Neural cell (in vitro differentiated cells): ENCODE results near the gene CLIP4. TPM values are rescaled to one million over a fixed set of nuclear protein-coding genes. Genes with fewer than 3 reads are reported as not detected.

Experiments
- H2AFZ ChIP-seq: fragments of 200-600, 300-800 bp; sonication (generic), shearing (Covaris generic); 2 replicates; pipeline ENCODE4 v1.6.0; 2014; ENCODE audit warnings: low read depth, mild to moderate bottlenecking, antibody characterized with exemption, low read length, moderate library complexity
- H3F3A ChIP-seq: fragments of 200-600 bp; shearing (Covaris generic); 2 replicates; pipeline ENCODE4 v1.6.1; 2016; ENCODE audit warnings: mild to moderate bottlenecking, moderate library complexity, mixed read lengths, antibody characterized with exemption, low read length; ENCODE audit not compliant: insufficient read depth, poor library complexity, severe bottlenecking
- H3K27ac ChIP-seq: fragments of 200-600, 300-800 bp; sonication (generic), shearing (Covaris generic); 2 replicates; pipeline ENCODE4 v1.5.1; 2014; ENCODE audit warnings: mild to moderate bottlenecking, low read length, moderate library complexity
- H3K27me3 ChIP-seq: fragments of 300-800, 200-600 bp; sonication (generic), shearing (Covaris generic); 2 replicates; pipeline ENCODE4 v1.6.0; 2014; ENCODE audit warnings: mild to moderate bottlenecking, low read depth, low read length, moderate library complexity; ENCODE audit not compliant: insufficient read depth
- H3K36me3 ChIP-seq: fragments of 300-800, 200-600 bp; sonication (generic), shearing (Covaris generic); 2 replicates; pipeline ENCODE4 v1.5.1; 2014; ENCODE audit warnings: mild to moderate bottlenecking, antibody characterized with exemption, low read length, moderate library complexity; ENCODE audit not compliant: insufficient read depth
- H3K4me2 ChIP-seq: fragments of 300-800, 200-600 bp; sonication (generic), shearing (Covaris generic); 2 replicates; pipeline ENCODE4 v1.6.0; 2014; ENCODE audit warnings: mild to moderate bottlenecking, low read length
- H3K4me3 ChIP-seq: fragments of 300-800, 200-600 bp; sonication (generic), shearing (Covaris generic); 2 replicates; pipeline ENCODE4 v1.5.1; 2014; ENCODE audit warnings: mild to moderate bottlenecking, low read length, moderate library complexity
- H3K79me2 ChIP-seq: fragments of 200-600 bp; shearing (Covaris generic); replicated peaks from 2 replicates; pipeline ENCODE4 v1.6.0; 2014; ENCODE audit warnings: mild to moderate bottlenecking, low read length, moderate library complexity; ENCODE audit not compliant: insufficient read depth
- H3K9ac ChIP-seq: fragments of 300-800, 200-600 bp; sonication (generic), shearing (Covaris generic); 2 replicates; pipeline ENCODE4 v1.6.1; 2016; ENCODE audit warnings: mild to moderate bottlenecking, low read length, mixed read lengths
- H3K9me2 ChIP-seq: fragments of 200-600 bp; shearing (Covaris generic); 2 replicates; pipeline ENCODE4 v1.6.1; 2016; ENCODE audit warnings: mild to moderate bottlenecking, low read length, mixed read lengths; ENCODE audit not compliant: insufficient read depth
- H3K9me3 ChIP-seq: fragments of 200-600, 300-800 bp; sonication (generic), shearing (Covaris generic); 2 replicates; pipeline ENCODE4 v1.6.1; 2016; ENCODE audit warnings: mild to moderate bottlenecking, mixed run types, low read length, moderate library complexity, mixed read lengths
- H4K20me1 ChIP-seq: fragments of 200-600 bp; shearing (Covaris generic); 2 replicates; pipeline ENCODE4 v1.6.1; 2016; ENCODE audit warnings: mild to moderate bottlenecking, mixed run types; ENCODE audit not compliant: insufficient read depth
- CTCF ChIP-seq: fragments of 450-650 bp; IDR thresholded peaks from 2 replicates; pipeline ENCODE4 v1.5.1; 2014; ENCODE audit warnings: antibody characterized with exemption, mild to moderate bottlenecking, moderate library complexity; ENCODE audit not compliant: poor library complexity, severe bottlenecking
- EP300 ChIP-seq: fragments of 450-650 bp; conservative IDR thresholded peaks from 2 replicates; pipeline ENCODE4 v1.6.1; 2014; ENCODE audit warnings: antibody characterized with exemption, mild to moderate bottlenecking, moderate library complexity; ENCODE audit not compliant: poor library complexity, severe bottlenecking
- EZH2 ChIP-seq: fragments of 200-600, 300-800 bp; shearing (Covaris generic), sonication (generic); IDR thresholded peaks from 2 replicates; pipeline ENCODE4 v1.6.1; 2014; ENCODE audit warnings: antibody characterized with exemption, low read length, borderline replicate concordance, mild to moderate bottlenecking; ENCODE audit not compliant: insufficient read depth, poor library complexity, severe bottlenecking
- MXI1 ChIP-seq: fragments of 450-650 bp; conservative IDR thresholded peaks from 2 replicates; pipeline ENCODE4 v1.6.1; 2014; ENCODE audit warnings: antibody characterized with exemption, mild to moderate bottlenecking; ENCODE audit not compliant: poor library complexity, severe bottlenecking
- POLR2AphosphoS5 ChIP-seq: IDR thresholded peaks from 2 replicates; pipeline ENCODE4 v1.6.1; 2012
- RAD21 ChIP-seq: fragments of 450-650 bp; conservative IDR thresholded peaks from 2 replicates; pipeline ENCODE4 v1.6.1; 2014; ENCODE audit warnings: antibody characterized with exemption, mild to moderate bottlenecking, moderate library complexity
- REST ChIP-seq: IDR thresholded peaks from 2 replicates; pipeline ENCODE4 v1.6.1; 2012; ENCODE audit warnings: borderline replicate concordance
- SMC3 ChIP-seq: fragments of 450-650 bp; conservative IDR thresholded peaks from 2 replicates; pipeline ENCODE4 v1.6.1; 2014; ENCODE audit warnings: antibody characterized with exemption, mild to moderate bottlenecking, moderate library complexity; ENCODE audit not compliant: poor library complexity
- TAF1 ChIP-seq: IDR thresholded peaks from 2 replicates; pipeline ENCODE4 v1.6.1; 2012; ENCODE audit warnings: low read depth
- polyA plus RNA-seq: library from polyadenylated mRNA; depleted of rRNA; stranded (reverse); fragments of >200 nt; gene quantifications from 2 replicates; pipeline ENCODE4 v1.2.3, GENCODE V29; 2014

CLIP4 gene
- polyA plus RNA-seq, 1 donor from 2014 or later, result 10.2 TPM

DNA sequence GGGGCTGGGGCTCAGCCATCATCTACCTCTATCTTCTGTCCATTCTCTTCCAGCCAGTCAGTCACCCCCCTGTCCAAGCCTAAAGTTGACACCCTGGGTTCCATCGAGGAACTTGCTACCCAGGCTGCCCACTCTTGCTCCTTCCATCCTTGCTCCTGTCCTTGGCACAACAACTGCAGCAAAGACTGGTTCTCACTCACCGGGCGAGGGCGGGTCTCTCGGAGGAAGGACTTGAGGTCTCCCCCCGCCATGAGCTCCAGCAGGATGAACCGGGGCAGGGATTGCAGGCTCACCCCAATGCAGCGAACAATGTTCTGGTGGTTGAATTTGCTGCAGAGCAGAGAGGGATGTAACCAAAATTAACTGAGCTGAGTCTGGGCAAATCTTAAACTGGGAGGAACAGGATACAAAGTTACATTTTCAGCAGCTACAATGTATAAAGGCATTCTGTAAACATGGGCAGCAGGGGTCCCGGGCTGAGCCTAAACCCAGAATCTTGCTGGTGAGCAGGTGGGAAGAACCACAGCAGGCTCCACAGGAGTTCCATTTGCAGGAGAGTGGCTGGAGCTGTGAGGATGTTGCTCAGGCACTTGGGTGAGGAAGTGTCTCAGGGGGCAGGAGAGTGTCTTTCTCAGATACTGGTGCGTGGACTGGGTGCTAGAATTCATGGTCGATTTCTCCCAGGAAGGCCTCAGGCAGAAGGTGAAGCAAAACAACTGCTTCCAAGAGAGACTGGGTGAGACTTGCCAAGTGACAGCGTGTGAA lies 105.5 kb downstream of the CLIP4 start:
- Histone ChIP-seq H3K9me3 (no peaks in the 10 kb centered on the region), H3F3A (no peaks in the 10 kb centered on the region), H3K4me3 (no peak overlapping the region), H3K4me2 (no peak overlapping the region), H3K27ac (no peak overlapping the region), H3K36me3 (no peaks in the 10 kb centered on the region), H4K20me1 (no peaks in the 10 kb centered on the region), H3K9me2 (no peaks in the 10 kb centered on the region), H3K79me2 (no peaks in the 10 kb centered on the region), H3K9ac (no peak overlapping the region), H2AFZ (no peak overlapping the region), H3K27me3 (no peaks in the 10 kb centered on the region)
- TF ChIP-seq SMC3 (no peak), MXI1 (no peak), EZH2 (no peak), RAD21 (no peak), CTCF (no peak), POLR2AphosphoS5 (no peak), EP300 (no peak), REST (no peak), TAF1 (no peak)

DNA sequence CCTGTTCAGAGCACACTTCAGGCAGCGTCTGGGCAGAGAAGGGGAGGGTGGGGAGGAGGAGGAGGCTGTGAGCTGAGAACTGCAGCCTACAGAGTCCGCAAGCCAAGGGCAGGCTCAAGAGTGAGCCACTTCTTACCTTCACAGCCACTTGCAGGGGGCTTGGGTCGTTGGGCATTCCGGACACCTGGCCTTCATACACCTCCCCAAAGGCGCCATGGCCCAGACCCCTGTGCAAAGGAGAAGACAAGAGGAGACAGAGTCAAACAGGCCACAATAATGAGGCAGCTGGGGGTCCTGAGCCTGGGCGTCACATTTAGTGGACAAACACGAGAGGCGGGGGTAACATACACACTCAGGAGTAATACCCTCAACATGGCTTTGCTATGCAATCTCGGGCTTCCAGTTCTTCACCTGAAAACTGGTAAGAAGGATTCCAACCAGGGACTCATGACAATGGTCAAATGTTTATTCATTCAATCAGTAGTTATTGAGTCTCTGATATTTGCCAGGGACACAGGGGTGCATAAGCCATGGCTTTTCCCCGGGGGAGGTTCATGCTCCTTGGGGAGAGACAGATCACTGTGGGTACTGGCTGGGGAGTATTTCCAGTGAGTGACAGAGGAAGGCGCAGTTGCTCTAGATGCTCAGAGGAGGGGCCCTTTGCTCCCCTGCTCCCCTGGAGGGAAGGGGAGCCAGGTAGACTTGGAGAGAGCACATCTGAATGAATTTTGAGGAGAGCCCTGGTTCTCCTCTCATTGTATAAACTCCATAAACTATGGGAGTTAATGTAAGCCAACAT lies 107.4 kb downstream of the CLIP4 start:
- Histone ChIP-seq H3K27me3 (no peaks in the 10 kb centered on the region), H3K36me3 (no peaks in the 10 kb centered on the region), H3F3A (no peaks in the 10 kb centered on the region), H2AFZ (no peak overlapping the region), H3K9me3 (no peaks in the 10 kb centered on the region), H3K79me2 (no peaks in the 10 kb centered on the region), H3K9me2 (no peaks in the 10 kb centered on the region), H3K4me3 (no peak overlapping the region), H3K27ac (no peak overlapping the region), H4K20me1 (no peaks in the 10 kb centered on the region), H3K4me2 (no peak overlapping the region), H3K9ac (no peak overlapping the region)
- TF ChIP-seq POLR2AphosphoS5 (no peak), EP300 (no peak), CTCF (no peak), TAF1 (no peak), SMC3 (no peak), MXI1 (no peak), EZH2 (no peak), REST (no peak), RAD21 (no peak)
